ENCODE results near the gene ZC3H15.

ZC3H15 gene

DNA sequence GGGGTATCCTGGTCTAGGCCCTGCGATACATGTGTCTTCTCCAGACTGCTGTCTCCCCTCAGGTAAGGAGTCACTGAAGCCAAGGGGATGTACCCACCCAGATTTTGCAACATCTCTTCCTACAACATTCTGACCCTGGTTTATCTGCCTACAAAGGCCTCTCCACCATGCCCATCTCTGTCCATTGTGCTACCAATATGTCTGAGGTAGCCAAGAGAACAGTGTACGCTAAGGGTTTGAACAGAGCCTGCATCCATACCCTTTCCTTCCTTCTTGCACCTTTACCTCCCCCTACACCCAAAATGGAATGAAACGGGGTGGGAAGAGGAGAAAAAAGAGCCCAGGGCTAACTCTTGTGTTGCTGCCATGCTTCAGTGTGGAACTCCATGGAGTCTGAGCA, 11.9 kb downstream of the ZC3H15 start:
- H3K9ac ChIP-seq (ENCODE audit: low read length), result no peak overlapping the region
- H3K9me2 ChIP-seq (replicated peaks; ENCODE audit: insufficient read depth, low read length), result no peaks in the 10 kb centered on the region
- no peak overlapping the region for H2AFZ ChIP-seq (ENCODE audit: low read depth, low read length, severe bottlenecking)
- H3K9me3 ChIP-seq (ENCODE audit: insufficient read depth, low read length), result no peaks in the 10 kb centered on the region
- no peak for TF ChIP-seq EZH2phosphoT487 (conservative IDR thresholded peaks at IDR 0.05; ENCODE audit: low read length)
- TF ChIP-seq, protein P1, sequence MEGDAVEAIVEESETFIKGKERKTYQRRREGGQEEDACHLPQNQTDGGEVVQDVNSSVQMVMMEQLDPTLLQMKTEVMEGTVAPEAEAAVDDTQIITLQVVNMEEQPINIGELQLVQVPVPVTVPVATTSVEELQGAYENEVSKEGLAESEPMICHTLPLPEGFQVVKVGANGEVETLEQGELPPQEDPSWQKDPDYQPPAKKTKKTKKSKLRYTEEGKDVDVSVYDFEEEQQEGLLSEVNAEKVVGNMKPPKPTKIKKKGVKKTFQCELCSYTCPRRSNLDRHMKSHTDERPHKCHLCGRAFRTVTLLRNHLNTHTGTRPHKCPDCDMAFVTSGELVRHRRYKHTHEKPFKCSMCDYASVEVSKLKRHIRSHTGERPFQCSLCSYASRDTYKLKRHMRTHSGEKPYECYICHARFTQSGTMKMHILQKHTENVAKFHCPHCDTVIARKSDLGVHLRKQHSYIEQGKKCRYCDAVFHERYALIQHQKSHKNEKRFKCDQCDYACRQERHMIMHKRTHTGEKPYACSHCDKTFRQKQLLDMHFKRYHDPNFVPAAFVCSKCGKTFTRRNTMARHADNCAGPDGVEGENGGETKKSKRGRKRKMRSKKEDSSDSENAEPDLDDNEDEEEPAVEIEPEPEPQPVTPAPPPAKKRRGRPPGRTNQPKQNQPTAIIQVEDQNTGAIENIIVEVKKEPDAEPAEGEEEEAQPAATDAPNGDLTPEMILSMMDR (IDR thresholded peaks at IDR 0.05; ENCODE audit: insufficient read depth, low read length, poor library complexity, severe bottlenecking), result no peak
- peaks cover 65% of the 10 kb centered on the region for H3K79me2 ChIP-seq (ENCODE audit: insufficient read depth, low read length)
- no peaks in the 10 kb centered on the region for H3K27me3 ChIP-seq (ENCODE audit: low read length)
- peaks cover 29% of the 10 kb centered on the region; the same call in 1 of the 2 replicates for H3K36me3 ChIP-seq (ENCODE audit: low read length)
- no peaks in the 10 kb centered on the region for H3F3A ChIP-seq (ENCODE audit: insufficient read depth)
- H3K4me3 ChIP-seq (ENCODE audit: insufficient read depth, low read length, poor library complexity, severe bottlenecking), result no peak overlapping the region
- H4K20me1 ChIP-seq (ENCODE audit: low read depth, low read length), result peaks cover 29% of the 10 kb centered on the region
- no peak overlapping the region for H3K27ac ChIP-seq (ENCODE audit: low read depth, low read length)
- H3K4me2 ChIP-seq (ENCODE audit: low read depth, low read length, poor library complexity, severe bottlenecking), result no peak overlapping the region

DNA sequence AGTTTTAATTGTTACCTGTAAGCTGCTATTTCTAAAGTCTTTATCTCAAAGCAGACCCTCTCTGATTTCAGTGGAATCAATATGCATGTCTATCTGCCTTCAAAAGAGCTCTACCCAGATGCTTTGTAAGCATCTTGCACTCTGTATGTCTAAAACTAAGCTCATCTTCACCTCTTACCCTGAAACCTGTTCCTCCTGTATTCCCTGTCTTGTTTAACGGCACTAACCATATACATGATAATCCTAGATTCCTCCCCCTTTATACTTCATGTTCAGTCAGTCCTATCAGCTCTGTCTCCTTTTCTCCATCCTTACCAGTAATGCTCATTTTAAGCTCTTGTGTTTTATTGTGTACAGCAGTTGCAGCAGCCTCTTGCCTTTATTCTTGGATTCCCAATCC, 12.8 kb downstream of the ZC3H15 start:
- no peak overlapping the region for H3K4me3 ChIP-seq (ENCODE audit: insufficient read depth, low read length, poor library complexity, severe bottlenecking)
- peaks cover 23% of the 10 kb centered on the region for H4K20me1 ChIP-seq (ENCODE audit: low read depth, low read length)
- H3K9ac ChIP-seq (ENCODE audit: low read length), result no peak overlapping the region
- no peak overlapping the region for H2AFZ ChIP-seq (ENCODE audit: low read depth, low read length, severe bottlenecking)
- no peaks in the 10 kb centered on the region for H3K27me3 ChIP-seq (ENCODE audit: low read length)
- no peaks in the 10 kb centered on the region for H3K9me3 ChIP-seq (ENCODE audit: insufficient read depth, low read length)
- H3K79me2 ChIP-seq (ENCODE audit: insufficient read depth, low read length), result peaks cover 56% of the 10 kb centered on the region
- H3K27ac ChIP-seq (ENCODE audit: low read depth, low read length), result no peak overlapping the region
- no peak overlapping the region for H3K4me2 ChIP-seq (ENCODE audit: low read depth, low read length, poor library complexity, severe bottlenecking)
- TF ChIP-seq EZH2phosphoT487 (conservative IDR thresholded peaks at IDR 0.05; ENCODE audit: low read length), result no peak
- TF ChIP-seq, protein P1 (IDR thresholded peaks at IDR 0.05; ENCODE audit: insufficient read depth, low read length, poor library complexity, severe bottlenecking), result no peak
- peaks cover 3% of the 10 kb centered on the region; the same call in 1 of the 2 replicates for H3F3A ChIP-seq (ENCODE audit: insufficient read depth)
- peaks cover 31% of the 10 kb centered on the region; the same call in 1 of the 2 replicates for H3K36me3 ChIP-seq (ENCODE audit: low read length)
- H3K9me2 ChIP-seq (replicated peaks; ENCODE audit: insufficient read depth, low read length), result no peaks in the 10 kb centered on the region

DNA sequence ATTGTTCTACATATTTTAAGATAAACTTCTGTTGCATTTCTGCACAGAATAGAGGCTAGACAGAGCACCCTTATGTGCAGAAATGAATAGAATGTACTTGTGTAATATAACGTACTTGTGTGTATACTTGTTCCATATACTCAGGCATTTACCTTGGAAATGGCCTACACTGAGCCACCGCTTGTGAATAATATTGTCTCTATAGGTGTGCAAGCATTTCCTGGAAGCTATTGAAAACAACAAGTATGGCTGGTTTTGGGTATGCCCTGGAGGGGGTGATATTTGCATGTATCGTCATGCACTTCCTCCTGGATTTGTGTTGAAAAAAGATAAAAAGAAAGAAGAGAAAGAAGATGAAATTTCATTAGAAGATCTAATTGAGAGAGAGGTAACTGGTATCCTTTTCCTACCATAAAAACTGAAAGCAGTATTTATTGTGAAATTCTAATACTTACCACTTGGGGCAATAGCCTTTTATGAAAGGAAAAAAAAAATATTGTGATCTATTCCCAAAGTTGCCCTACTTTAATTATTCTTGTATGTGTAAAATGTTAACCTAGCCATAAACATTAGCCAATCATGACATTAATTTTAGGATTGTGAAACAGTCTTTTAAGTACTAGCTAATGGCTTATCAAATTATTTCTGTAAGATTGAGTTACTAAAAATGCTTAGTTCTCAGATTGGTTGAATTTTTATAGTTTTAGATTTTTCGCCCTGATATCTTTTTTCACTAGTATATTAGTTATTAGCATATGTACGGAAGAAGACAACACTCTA, 18.0 kb downstream of the ZC3H15 start:
- H3K9ac ChIP-seq (ENCODE audit: low read length), result no peak overlapping the region
- peaks cover 61% of the 10 kb centered on the region for H3K36me3 ChIP-seq (ENCODE audit: low read length)
- H3K4me2 ChIP-seq (ENCODE audit: low read depth, low read length, poor library complexity, severe bottlenecking), result no peak overlapping the region
- H3K9me2 ChIP-seq (replicated peaks; ENCODE audit: insufficient read depth, low read length), result no peaks in the 10 kb centered on the region
- no peak overlapping the region for H3K4me3 ChIP-seq (ENCODE audit: insufficient read depth, low read length, poor library complexity, severe bottlenecking)
- no peaks in the 10 kb centered on the region for H3K27me3 ChIP-seq (ENCODE audit: low read length)
- no peak overlapping the region for H3K27ac ChIP-seq (ENCODE audit: low read depth, low read length)
- peaks cover 3% of the 10 kb centered on the region; the same call in 1 of the 2 replicates for H3F3A ChIP-seq (ENCODE audit: insufficient read depth)
- peaks cover 13% of the 10 kb centered on the region; the same call in 1 of the 2 replicates for H4K20me1 ChIP-seq (ENCODE audit: low read depth, low read length)
- TF ChIP-seq EZH2phosphoT487 (conservative IDR thresholded peaks at IDR 0.05; ENCODE audit: low read length), result no peak
- TF ChIP-seq, protein P1 (IDR thresholded peaks at IDR 0.05; ENCODE audit: insufficient read depth, low read length, poor library complexity, severe bottlenecking), result no peak
- H3K9me3 ChIP-seq (ENCODE audit: insufficient read depth, low read length), result no peaks in the 10 kb centered on the region
- peaks cover 11% of the 10 kb centered on the region; the same call in 1 of the 2 replicates for H3K79me2 ChIP-seq (ENCODE audit: insufficient read depth, low read length)
- no peak overlapping the region for H2AFZ ChIP-seq (ENCODE audit: low read depth, low read length, severe bottlenecking)
